NCI-H2171 (cell line): Measurements from ENCODE around the gene CCDC116.
"Not testable (repeated sequence)": the region's sequence is repeated elsewhere in the genome, so short reads cannot be mapped to it uniquely, and the experiment has no call there.

Experiments
- DNase-seq: peaks from one replicate; lab custom pipeline; 2025; lab: John Stamatoyannopoulos, UW

The CCDC116 gene

GRCh38 chr22:21652010-21652546, 19.5 kb downstream of the CCDC116 start:
- peak; percentile 93 for DNase-seq

- DNase-seq, result no peak
These were observed 20.3 kb downstream of the CCDC116 start for GRCh38 chr22:21652547-21653545.

GRCh38 chr22:21657020-21657359, 24.4 kb downstream of the CCDC116 start:
- DNase-seq, result no peak

- DNase-seq, result peak; percentile 82
These were observed 24.9 kb downstream of the CCDC116 start for GRCh38 chr22:21657360-21658032.

GRCh38 chr22:21659864-21660525, 27.4 kb downstream of the CCDC116 start:
- DNase-seq, result no peak

- DNase-seq, result no peak
These were observed 28.3 kb downstream of the CCDC116 start for GRCh38 chr22:21660904-21661303.

GRCh38 chr22:21661991-21662390, 29.4 kb downstream of the CCDC116 start:
- no peak for DNase-seq

- no peak for DNase-seq
These were observed 31.2 kb downstream of the CCDC116 start for GRCh38 chr22:21663738-21664137.

- DNase-seq, result no peak
These were observed 32.7 kb downstream of the CCDC116 start for GRCh38 chr22:21665047-21665851.

- no peak for DNase-seq
These were observed 34.2 kb downstream of the CCDC116 start for GRCh38 chr22:21666786-21667185.

GRCh38 chr22:21669026-21669425, 36.5 kb downstream of the CCDC116 start:
- DNase-seq, result no peak

- no peak for DNase-seq
These were observed 39.6 kb downstream of the CCDC116 start for GRCh38 chr22:21672107-21672629.

- DNase-seq, result no peak
These were observed 41.2 kb downstream of the CCDC116 start for GRCh38 chr22:21673534-21674321.

- no peak for DNase-seq
These were observed 42.2 kb downstream of the CCDC116 start for GRCh38 chr22:21674638-21675245.

GRCh38 chr22:21677606-21678443, 45.3 kb downstream of the CCDC116 start:
- no peak for DNase-seq

GRCh38 chr22:21678842-21679241, 46.3 kb downstream of the CCDC116 start:
- DNase-seq, result not testable (repeated sequence)

GRCh38 chr22:21679383-21679782, 46.8 kb downstream of the CCDC116 start:
- no peak for DNase-seq

GRCh38 chr22:21680830-21681565, 48.4 kb downstream of the CCDC116 start:
- no peak for DNase-seq
